CD14-positive monocyte (primary cell): ENCODE measurements around the gene AP4E1. TPM values are rescaled to one million over a fixed set of nuclear protein-coding genes. Genes with fewer than 3 reads are reported as not detected.

Experiments
- DNase-seq, 3 donors: peaks; one replicate each; pipeline ENCODE4 v3.0.0-alpha.2; 2011 to 2022
- H2AFZ ChIP-seq: 2 replicates; pipeline ENCODE4 v1.6.0; 2012; ENCODE audit warnings: mild to moderate bottlenecking, low read depth, low read length, inconsistent platforms; ENCODE audit not compliant: insufficient read depth, poor library complexity, severe bottlenecking
- H3K27ac ChIP-seq, 2 donors: 1 replicate in 1 of 2; 2 replicates in 1 of 2; pipeline ENCODE4 v1.5.1; 2012 to 2013; ENCODE audit warnings: low read length in 2 of 2, control low read depth in 1 of 2, inconsistent platforms in 1 of 2, low read depth in 1 of 2, mild to moderate bottlenecking in 1 of 2
- H3K27me3 ChIP-seq, 2 donors: one replicate each; pipeline versions ENCODE4 v1.6.0 to v1.6.1; 2011 to 2013; ENCODE audit warnings: low read length in 2 of 2; ENCODE audit not compliant: control insufficient read depth in 2 of 2, insufficient read depth in 2 of 2
- H3K36me3 ChIP-seq, 2 donors: replicated peaks in 1 of 2; 1 replicate in 1 of 2; 2 replicates in 1 of 2; pipeline versions ENCODE4 v1.5.1 to v1.6.1; 2012 to 2013; ENCODE audit warnings: low read length in 2 of 2, control low read depth in 1 of 2, inconsistent platforms in 1 of 2, mild to moderate bottlenecking in 1 of 2; ENCODE audit not compliant: insufficient read depth in 2 of 2, control insufficient read depth in 1 of 2
- H3K4me1 ChIP-seq, 2 donors: 1 replicate in 1 of 2; 2 replicates in 1 of 2; pipeline versions ENCODE4 v1.5.1 to v1.6.1; 2012 to 2013; ENCODE audit warnings: low read length in 2 of 2, control low read depth in 1 of 2, inconsistent platforms in 1 of 2, mild to moderate bottlenecking in 1 of 2, moderate library complexity in 1 of 2; ENCODE audit not compliant: insufficient read depth in 2 of 2, control insufficient read depth in 1 of 2
- H3K4me2 ChIP-seq: replicated peaks from 2 replicates; pipeline ENCODE3; 2012; ENCODE audit warnings: low read length, moderate library complexity, mild to moderate bottlenecking; ENCODE audit not compliant: poor library complexity, severe bottlenecking; ENCODE audit errors: extremely low read depth
- H3K4me3 ChIP-seq, 3 experiments: fragments of 200-600 bp in 1 of 3; sonication (generic) in 1 of 3; replicated peaks in 1 of 3; 1 replicate in 2 of 3; 2 replicates in 1 of 3; pipeline ENCODE4 v1.5.1; 2011 to 2013; ENCODE audit warnings: low read length in 3 of 3, mild to moderate bottlenecking in 3 of 3, control low read depth in 2 of 3, low read depth in 2 of 3, inconsistent platforms in 1 of 3, moderate library complexity in 1 of 3
- H3K79me2 ChIP-seq: 2 replicates; pipeline ENCODE4 v1.6.0; 2012; ENCODE audit warnings: mild to moderate bottlenecking, control low read depth, inconsistent platforms, low read length, moderate library complexity; ENCODE audit not compliant: insufficient read depth
- H3K9ac ChIP-seq: 2 replicates; pipeline ENCODE4 v1.6.0; 2017; ENCODE audit warnings: low read length, mild to moderate bottlenecking; ENCODE audit not compliant: insufficient read depth, poor library complexity, severe bottlenecking
- H3K9me3 ChIP-seq, 2 donors: replicated peaks in 1 of 2; 1 replicate in 1 of 2; 2 replicates in 1 of 2; pipeline versions ENCODE4 v1.5.1 to v1.6.1; 2012 to 2013; ENCODE audit warnings: low read length in 2 of 2, control low read depth in 1 of 2; ENCODE audit not compliant: control insufficient read depth in 1 of 2, insufficient read depth in 1 of 2
- H4K20me1 ChIP-seq: 2 replicates; pipeline ENCODE4 v1.6.0; 2012; ENCODE audit warnings: mild to moderate bottlenecking, low read length, control low read depth, moderate library complexity; ENCODE audit not compliant: insufficient read depth
- H3K27ac Mint-ChIP-seq, 7 donors: one replicate each; pipeline ENCODE4 v1.8.0; 2020; ENCODE audit warnings: mild to moderate bottlenecking in 7 of 7, mixed read lengths in 7 of 7, moderate library complexity in 6 of 7, inconsistent platforms in 2 of 7
- H3K27me3 Mint-ChIP-seq, 3 donors: one replicate each; pipeline ENCODE4 v1.8.0; 2021 to 2022; ENCODE audit warnings: low read depth in 3 of 3, mild to moderate bottlenecking in 3 of 3, mixed read lengths in 3 of 3, moderate library complexity in 3 of 3, inconsistent platforms in 1 of 3
- H3K36me3 Mint-ChIP-seq, 2 donors: one replicate each; pipeline ENCODE4 v1.8.0; 2020; ENCODE audit warnings: mixed read lengths in 2 of 2, inconsistent platforms in 1 of 2, mild to moderate bottlenecking in 1 of 2
- H3K4me1 Mint-ChIP-seq: one replicate; pipeline ENCODE4 v1.8.0; 2020; ENCODE audit warnings: mild to moderate bottlenecking, mixed read lengths
- H3K4me3 Mint-ChIP-seq, 2 donors: one replicate each; pipeline ENCODE4 v1.8.0; 2020; ENCODE audit warnings: mild to moderate bottlenecking in 2 of 2, mixed read lengths in 2 of 2, moderate library complexity in 1 of 2
- H3K9me3 Mint-ChIP-seq, 7 donors: one replicate each; pipeline ENCODE4 v1.8.0; 2020 to 2022; ENCODE audit warnings: mixed read lengths in 7 of 7, mild to moderate bottlenecking in 6 of 7, moderate library complexity in 6 of 7, inconsistent platforms in 2 of 7
- CTCF ChIP-seq: fragments of 200-600 bp; IDR thresholded peaks from one replicate; pipeline ENCODE4 v1.8.0; 2022; ENCODE audit warnings: antibody characterized with exemption, mild to moderate bottlenecking
- WGBS: methylation state at CpG from one replicate; pipeline ENCODE4 v1.1.5; 2013; ENCODE audit warnings: missing lambda C conversion rate; ENCODE audit not compliant: insufficient coverage; 5-methylcytosine and 5-hydroxymethylcytosine counted together
- intact Hi-C, 2 donors: fragments of 100-400 bp; cut with micrococcal nuclease; formaldehyde crosslinking; loops; one replicate each; pipeline versions ENCODE4 v1.15.0 to v1.15.1; 2023
- polyA plus RNA-seq, 3 donors: library from polyadenylated mRNA; depleted of rRNA in 1 of 3; unstranded in 2 of 3; stranded (reverse) in 1 of 3; fragments of 300-500 nt in 2 of 3; fragments of >200 nt in 1 of 3; fragmentation: Illumina TruSeq in 2 of 3; gene quantifications; 1 replicate in 2 of 3; 2 replicates in 1 of 3; pipeline ENCODE4 v1.2.3, GENCODE V29; 2012 to 2021

Gene AP4E1
- polyA plus RNA-seq, 3 donors = 4.1 to 7.7 (median 5.3) TPM

- Histone ChIP-seq H3K36me3 (no peaks in the 10 kb centered on the region), H2AFZ (no peak overlapping the region), H3K27ac (no peak overlapping the region), H3K4me2 (no peak overlapping the region), H3K27me3 (no peaks in the 10 kb centered on the region), H4K20me1 (no peaks in the 10 kb centered on the region), H3K4me3 (no peak overlapping the region), H3K79me2 (no peaks in the 10 kb centered on the region), H3K9me3 (peaks cover 0 to 3% of the 10 kb centered on the region in 2 donors), H3K9ac (no peak overlapping the region), H3K4me1 (no peaks in the 10 kb centered on the region)
- Mint-ChIP-seq H3K27me3 (peaks cover 2 to 11% (median 3%) of the 10 kb centered on the region in 3 donors), H3K4me3 (no peak overlapping the region), H3K4me1 (no peaks in the 10 kb centered on the region), H3K36me3 (no peaks in the 10 kb centered on the region), H3K9me3 (peaks cover 2 to 11% (median 8%) of the 10 kb centered on the region in 7 donors), H3K27ac (no peak overlapping the region)
- WGBS = no CpG with 5 or more reads among the region's 4 CpGs
- intact Hi-C loops = no loop called here
- TF ChIP-seq CTCF = no peak
- no peak for DNase-seq
Observed at GRCh38 chr15:51024735-51025453, 116.4 kb downstream of the AP4E1 start.

GRCh38 chr15:51025454-51025846 is 117.0 kb downstream of the AP4E1 start:
- H3K4me1 Mint-ChIP-seq = no peaks in the 10 kb centered on the region
- no peak overlapping the region for H3K4me3 ChIP-seq
- H3K27me3 Mint-ChIP-seq = peaks cover 2 to 11% (median 3%) of the 10 kb centered on the region in 3 donors
- no peaks in the 10 kb centered on the region for H3K27me3 ChIP-seq
- no peak overlapping the region for H3K4me3 Mint-ChIP-seq
- intact Hi-C loops = no loop called here
- no peaks in the 10 kb centered on the region for H3K79me2 ChIP-seq
- peaks cover 0 to 11% (median 7%) of the 10 kb centered on the region in 7 donors for H3K9me3 Mint-ChIP-seq
- no peaks in the 10 kb centered on the region for H3K4me1 ChIP-seq
- no peak for DNase-seq
- 95% methylated on average over 3 of the region's 3 CpGs for whole genome bisulfite sequencing
- H3K9ac ChIP-seq = no peak overlapping the region
- no peaks in the 10 kb centered on the region for H3K36me3 Mint-ChIP-seq
- H3K36me3 ChIP-seq = no peaks in the 10 kb centered on the region
- peaks cover 0 to 1% of the 10 kb centered on the region in 2 donors for H3K9me3 ChIP-seq
- H3K27ac Mint-ChIP-seq = no peak overlapping the region
- no peak overlapping the region for H3K4me2 ChIP-seq
- H4K20me1 ChIP-seq = no peaks in the 10 kb centered on the region
- H2AFZ ChIP-seq = no peak overlapping the region
- TF ChIP-seq CTCF = no peak
- no peak overlapping the region for H3K27ac ChIP-seq
